GM10266 (cell line): ENCODE results near the gene LRSAM1.

Source experiments
- DNase-seq: peaks from one replicate; pipeline ENCODE4 v3.0.0; 2012; ENCODE audit errors: extremely low spot score
- CTCF ChIP-seq: IDR thresholded peaks from 2 replicates; pipeline ENCODE4 v1.5.1; 2012; ENCODE audit warnings: mild to moderate bottlenecking, low read depth; ENCODE audit not compliant: control insufficient read depth, insufficient read depth; ENCODE audit errors: missing control alignments

Gene LRSAM1

GRCh38 chr9:127445851-127446712, 5.2 kb upstream of the LRSAM1 start:
- DNase-seq, result no peak

GRCh38 chr9:127446713-127447415, 4.4 kb upstream of the LRSAM1 start:
- DNase-seq, result no peak
- TF ChIP-seq CTCF, result no peak

More at GRCh38 chr9:127445851-127446712, 5.2 kb upstream of the LRSAM1 start:
- no peak for TF ChIP-seq CTCF

- TF ChIP-seq CTCF, result no peak
- DNase-seq, result no peak
These were observed 3.7 kb upstream of the LRSAM1 start for GRCh38 chr9:127447416-127448111.

- TF ChIP-seq CTCF, result no peak
- no peak for DNase-seq
These were observed 3.1 kb upstream of the LRSAM1 start for GRCh38 chr9:127448112-127448805.

GRCh38 chr9:127449332-127449966, 1.9 kb upstream of the LRSAM1 start:
- TF ChIP-seq CTCF, result no peak

GRCh38 chr9:127450243-127450760, 1.0 kb upstream of the LRSAM1 start:
- no peak for DNase-seq
- no peak for TF ChIP-seq CTCF

More at GRCh38 chr9:127449332-127449966, 1.9 kb upstream of the LRSAM1 start:
- DNase-seq, result no peak
